Measurements from ENCODE around the gene INSYN2A.

Gene INSYN2A, protein sequence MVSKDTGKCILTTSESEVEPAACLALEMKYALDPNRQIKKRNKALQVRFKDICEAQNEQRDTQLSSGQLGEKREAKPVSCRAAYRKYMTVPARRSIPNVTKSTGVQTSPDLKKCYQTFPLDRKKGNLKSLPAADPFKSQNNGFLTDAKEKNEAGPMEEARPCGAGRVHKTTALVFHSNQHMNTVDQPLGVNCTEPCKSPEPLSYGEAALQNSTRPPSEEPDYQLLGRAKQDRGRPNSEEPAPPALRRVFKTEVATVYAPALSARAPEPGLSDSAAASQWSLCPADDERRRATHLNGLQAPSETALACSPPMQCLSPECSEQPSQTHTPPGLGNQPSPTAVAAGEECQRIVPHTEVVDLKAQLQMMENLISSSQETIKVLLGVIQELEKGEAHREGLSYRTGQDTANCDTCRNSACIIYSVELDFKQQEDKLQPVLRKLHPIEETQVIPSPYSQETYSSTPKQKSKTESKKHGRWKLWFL

GRCh38 chr10:127196282-127197153 lies at the start of gene INSYN2A:
Gene INSYN2A, minus strand, starts transcription at chr10:127196591. Its CDS starts 20,196 bp downstream, at chr10:127176395.
- peak; percentile 67 for DNase-seq (ENCODE audit: low spot score)

- DNase-seq (ENCODE audit: low spot score): no peak
Observed at GRCh38 chr10:127245456-127245855, 49.1 kb upstream of the INSYN2A start.

DNA sequence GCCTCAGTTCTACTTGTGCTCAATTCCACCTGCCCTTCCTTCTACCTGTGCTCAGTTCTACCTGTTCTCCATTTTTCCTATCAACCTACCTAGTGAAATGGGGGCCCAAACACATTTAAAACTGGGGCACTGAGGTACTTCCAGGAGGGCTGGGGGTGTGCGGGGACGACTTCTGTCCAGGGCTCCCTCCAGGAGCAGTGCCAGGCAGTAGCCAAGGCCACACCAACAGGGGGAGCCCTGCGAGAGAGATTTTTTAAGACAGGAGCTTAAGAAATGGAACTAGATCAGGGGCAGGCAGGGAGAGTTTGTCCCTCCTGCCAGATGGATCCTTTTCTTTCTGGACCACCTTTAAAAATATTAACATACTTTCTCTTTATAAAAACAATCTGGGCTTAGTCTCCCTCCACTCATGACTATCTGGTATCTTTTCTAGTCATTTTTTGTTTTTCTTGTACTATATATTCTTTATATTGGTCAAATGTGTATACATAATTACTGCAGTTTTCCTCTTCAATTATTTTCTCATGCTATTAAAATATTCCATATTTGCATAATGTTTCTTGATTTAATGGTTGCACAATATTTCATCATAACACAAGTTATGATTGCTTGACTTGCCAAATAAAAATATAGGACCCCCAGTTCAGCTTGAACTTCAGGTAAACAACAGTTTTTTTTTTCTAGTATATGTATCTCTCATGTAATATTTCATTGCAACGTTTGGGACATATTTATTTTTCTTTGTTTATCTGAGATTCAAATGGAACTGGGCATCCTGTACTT lies 47.3 kb upstream of the INSYN2A start:
- DNase-seq (ENCODE audit: low spot score): peak; percentile 45

DNA sequence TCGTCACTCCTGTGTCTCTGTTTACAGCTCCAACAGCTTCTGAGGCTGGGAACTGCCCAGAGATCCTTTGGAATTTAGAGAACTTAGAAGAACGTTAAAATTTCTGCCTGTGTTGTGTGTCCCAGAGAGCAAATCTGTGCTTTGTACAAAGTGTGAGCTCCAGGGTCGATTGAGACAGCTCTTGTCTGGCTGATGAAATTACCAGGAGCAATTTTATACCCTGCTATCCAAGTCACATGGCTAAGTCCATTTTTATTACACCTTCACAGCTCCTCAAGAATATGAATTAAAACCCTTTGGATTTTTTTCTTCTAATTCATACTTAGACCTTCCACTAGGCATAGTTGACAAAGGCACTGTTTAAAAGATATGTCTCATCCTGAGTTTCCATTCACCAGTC lies 46.5 kb upstream of the INSYN2A start:
- DNase-seq (ENCODE audit: low spot score): no peak

GRCh38 chr10:127236266-127236665 lies 39.9 kb upstream of the INSYN2A start:
- DNase-seq (ENCODE audit: low spot score): no peak

DNA sequence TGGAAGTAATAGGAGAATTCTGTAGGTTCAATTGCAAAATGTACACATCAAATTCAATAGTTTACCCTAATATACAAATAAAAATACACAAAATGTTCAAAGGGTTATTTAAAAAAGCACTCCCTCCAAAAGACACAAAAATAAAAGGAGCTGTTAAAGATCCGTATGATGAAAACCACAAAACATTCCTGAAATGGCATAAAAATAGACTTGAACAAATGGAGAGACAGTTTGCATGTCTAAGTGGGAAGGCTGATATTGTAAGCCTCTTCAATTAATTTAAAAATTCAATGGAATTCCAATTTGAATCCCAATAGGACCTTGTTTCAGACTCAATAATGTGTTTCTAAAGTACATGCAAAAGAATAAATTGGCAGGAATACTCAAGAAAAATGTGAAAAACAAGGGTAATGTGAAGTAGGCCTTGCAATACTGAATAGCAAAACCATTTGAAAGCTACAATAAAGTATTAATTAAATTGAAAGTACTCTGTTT lies 38.0 kb upstream of the INSYN2A start:
- no peak for DNase-seq (ENCODE audit: low spot score)

DNA sequence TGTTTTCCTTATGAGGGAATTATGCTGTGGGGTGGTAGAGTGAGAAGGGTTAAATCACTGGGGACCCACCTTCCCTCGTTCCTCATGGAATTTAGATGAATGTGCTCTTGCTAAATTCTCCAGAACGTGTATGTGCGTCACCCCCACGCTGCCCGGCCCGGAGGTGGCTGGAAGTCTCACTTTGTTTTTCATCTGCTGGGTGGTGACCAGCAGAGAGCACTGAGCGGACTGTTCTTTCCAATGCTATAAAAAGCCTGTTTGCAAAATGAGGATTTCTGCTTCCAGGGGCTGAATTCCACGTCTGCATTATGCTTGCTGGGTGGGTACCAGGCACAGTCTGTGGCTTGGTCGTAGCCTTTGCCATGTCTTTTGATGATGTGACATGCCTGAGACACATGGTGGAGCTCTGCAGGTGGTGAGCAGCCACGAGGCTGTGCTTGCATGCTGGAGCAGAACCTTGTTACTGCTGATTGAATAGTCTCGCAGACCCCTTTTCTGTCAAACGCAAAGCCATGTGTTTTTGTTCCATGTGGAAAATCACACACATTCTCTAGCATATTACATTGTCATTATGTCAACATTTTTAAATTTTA lies 31.9 kb upstream of the INSYN2A start:
- no peak for DNase-seq (ENCODE audit: low spot score)

- no peak for DNase-seq (ENCODE audit: low spot score)
Observed at GRCh38 chr10:127227663-127228062, 31.3 kb upstream of the INSYN2A start.

DNA sequence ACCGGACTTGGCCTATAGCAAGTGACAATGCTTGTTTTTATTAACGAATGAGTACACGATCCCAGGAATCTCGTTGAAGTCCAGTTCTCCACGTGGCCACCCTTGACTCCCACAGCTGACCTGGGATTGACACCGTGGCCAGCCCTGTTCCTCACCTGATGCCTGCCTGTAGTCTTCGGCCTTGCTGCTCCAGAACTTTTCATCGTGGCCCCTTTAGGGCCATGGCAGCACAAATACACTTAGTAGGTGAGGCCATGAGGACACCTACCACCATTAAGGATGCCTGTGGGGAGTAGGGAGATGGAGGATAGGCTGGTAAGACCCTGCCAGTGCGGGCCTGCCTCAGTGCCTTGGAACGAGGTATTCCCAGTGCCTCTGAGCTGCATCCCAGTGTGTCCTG lies 30.6 kb upstream of the INSYN2A start:
- no peak for DNase-seq (ENCODE audit: low spot score)

- DNase-seq (ENCODE audit: low spot score): no peak
Observed at GRCh38 chr10:127221281-127221680, 24.9 kb upstream of the INSYN2A start.

- no peak for DNase-seq (ENCODE audit: low spot score)
Observed at GRCh38 chr10:127218658-127219057, 22.3 kb upstream of the INSYN2A start.

GRCh38 chr10:127216786-127217185 lies 20.4 kb upstream of the INSYN2A start:
- peak; percentile 41 for DNase-seq (ENCODE audit: low spot score)

GRCh38 chr10:127216274-127216673 lies 19.9 kb upstream of the INSYN2A start:
- no peak for DNase-seq (ENCODE audit: low spot score)

DNA sequence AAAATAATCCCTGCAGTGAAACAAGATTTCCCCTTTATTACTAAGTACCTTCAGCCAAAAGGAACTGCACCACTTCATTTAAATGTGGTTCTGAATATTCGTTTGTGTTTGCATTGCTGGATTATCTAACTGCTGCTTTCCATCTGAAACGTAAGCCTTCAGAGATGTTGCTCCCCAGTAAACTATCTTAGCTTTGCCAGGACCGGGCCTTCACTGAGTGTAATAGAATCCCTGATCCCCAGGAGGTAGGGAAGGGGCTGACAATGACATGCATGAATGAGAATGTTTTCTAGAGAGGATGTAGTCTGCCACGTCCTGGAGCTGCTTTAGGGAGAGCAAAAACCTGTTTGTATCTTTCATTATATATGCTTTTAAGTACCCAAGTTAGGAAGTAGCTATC lies 19.5 kb upstream of the INSYN2A start:
- DNase-seq (ENCODE audit: low spot score): no peak

- no peak for DNase-seq (ENCODE audit: low spot score)
Observed at GRCh38 chr10:127210936-127211466, 14.6 kb upstream of the INSYN2A start.

DNA sequence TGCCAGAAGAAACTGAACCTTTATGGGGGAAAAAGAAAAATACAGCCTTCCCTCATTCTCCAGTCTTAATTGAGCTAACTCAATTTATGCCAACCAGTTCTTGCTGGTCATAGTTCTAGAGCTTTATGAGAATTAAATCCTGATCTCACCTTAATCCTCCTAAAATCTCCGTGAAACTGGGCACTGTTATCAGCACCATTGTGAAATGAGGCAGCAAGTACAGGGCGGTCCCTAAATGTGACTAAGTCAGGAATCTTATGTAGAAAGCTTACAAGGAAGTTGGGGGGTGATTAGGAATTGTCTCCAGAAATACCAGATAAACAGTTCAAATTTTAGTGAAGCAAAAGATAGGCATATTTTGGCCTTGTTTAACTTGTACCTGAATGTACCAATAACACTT lies 10.7 kb upstream of the INSYN2A start:
- DNase-seq (ENCODE audit: low spot score): no peak

GRCh38 chr10:127203067-127203466 lies 6.7 kb upstream of the INSYN2A start:
- DNase-seq (ENCODE audit: low spot score): no peak

DNA sequence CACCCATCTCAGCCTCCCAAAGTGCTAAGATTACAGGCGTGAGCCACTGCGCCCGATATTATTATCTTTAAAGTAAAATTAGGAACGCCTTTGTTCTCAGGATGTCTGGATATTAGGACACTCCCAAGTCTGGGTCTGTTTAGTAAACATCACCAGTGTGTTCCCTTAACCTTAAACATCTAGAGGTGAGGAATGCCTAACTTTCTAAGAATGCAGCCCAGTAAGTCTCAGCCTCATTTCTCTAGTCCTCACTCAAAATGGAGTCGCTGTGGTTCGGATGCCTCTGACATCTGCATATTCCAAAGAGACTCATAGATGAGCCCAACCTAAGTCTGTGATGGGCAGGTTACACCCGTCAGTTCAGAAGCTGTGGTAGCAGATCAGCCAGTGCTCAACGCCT lies 4.3 kb upstream of the INSYN2A start:
- no peak for DNase-seq (ENCODE audit: low spot score)

DNA sequence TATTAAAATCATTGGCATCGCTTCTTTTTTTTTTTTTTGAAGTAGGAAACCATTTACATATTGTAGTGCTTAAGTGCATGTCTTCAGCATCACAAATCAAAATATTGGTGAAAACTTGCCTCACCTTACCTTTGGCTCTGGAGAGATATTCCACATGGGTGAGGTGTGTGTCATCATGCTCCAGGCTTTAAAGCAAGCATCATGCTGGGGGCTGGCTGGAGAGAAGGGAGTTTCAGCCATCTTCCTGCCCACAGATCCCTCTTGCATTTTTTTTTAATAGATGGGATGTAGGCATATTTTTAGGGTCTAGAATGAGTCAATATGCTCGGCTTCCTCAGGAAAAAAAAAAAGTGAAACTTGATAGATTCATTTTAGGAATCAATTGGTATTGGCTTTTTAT lies 2.3 kb upstream of the INSYN2A start:
- no peak for DNase-seq (ENCODE audit: low spot score)

DNA sequence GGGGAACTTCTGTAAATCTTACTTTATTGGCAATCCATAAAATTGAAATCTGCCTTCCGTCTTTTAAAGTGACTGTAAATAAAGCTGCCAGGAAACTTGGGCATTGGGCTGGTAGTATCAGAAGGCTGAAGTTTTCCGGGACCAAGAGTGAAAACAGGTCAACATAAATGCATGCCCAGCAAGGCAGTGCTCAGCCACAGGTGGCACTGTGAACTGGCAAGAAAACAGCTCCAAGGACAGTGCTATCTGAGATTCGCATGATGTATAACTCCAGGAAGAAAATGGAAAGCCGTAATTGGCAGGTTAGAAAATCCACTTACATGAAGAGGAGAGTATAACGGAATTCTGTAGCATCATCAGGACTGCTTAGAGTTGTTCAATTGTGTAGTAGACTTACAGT lies 1.9 kb upstream of the INSYN2A start:
- no peak for DNase-seq (ENCODE audit: low spot score)

- no peak for DNase-seq (ENCODE audit: low spot score)
Observed at GRCh38 chr10:127197154-127197432, 702 bp upstream of the INSYN2A start.

Data from AG20443 (cell line).